HG03097 (cell line): Measurements from ENCODE around the gene PPP1R16B.

Source experiments
- ATAC-seq: cut with Tn5 transposase; IDR thresholded peaks from one replicate; pipeline ENCODE4 v1.9.1; 2021; ENCODE audit not compliant: unreplicated experiment, low FRiP score

PPP1R16B gene

DNA sequence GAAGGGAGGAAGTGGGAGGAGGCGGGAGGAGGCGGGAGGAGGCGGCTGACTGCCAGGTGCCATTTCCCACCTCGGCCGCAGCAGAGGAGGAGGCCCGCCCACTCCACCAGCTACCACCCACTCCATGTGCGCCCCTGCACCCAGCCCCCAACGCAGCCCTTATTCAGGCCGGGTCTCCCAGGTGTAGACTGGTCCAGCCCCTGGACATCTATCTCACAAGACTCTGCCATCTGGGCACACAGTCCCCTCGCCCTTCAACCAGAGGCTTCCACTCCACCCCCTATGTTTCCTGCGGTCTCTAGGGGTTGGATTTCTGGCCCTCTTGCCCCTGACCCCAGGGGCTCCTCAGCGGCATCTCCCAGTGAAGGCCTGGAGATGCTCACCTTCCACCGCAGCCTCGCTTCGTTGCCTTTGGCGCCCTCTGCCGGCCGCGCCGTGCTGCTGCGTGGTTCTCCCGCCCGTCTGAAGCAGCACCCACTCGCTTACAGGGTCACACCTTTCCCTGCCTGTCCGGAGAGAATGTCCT, 88.1 kb downstream of the PPP1R16B start:
- ATAC-seq: peak; percentile 54

DNA sequence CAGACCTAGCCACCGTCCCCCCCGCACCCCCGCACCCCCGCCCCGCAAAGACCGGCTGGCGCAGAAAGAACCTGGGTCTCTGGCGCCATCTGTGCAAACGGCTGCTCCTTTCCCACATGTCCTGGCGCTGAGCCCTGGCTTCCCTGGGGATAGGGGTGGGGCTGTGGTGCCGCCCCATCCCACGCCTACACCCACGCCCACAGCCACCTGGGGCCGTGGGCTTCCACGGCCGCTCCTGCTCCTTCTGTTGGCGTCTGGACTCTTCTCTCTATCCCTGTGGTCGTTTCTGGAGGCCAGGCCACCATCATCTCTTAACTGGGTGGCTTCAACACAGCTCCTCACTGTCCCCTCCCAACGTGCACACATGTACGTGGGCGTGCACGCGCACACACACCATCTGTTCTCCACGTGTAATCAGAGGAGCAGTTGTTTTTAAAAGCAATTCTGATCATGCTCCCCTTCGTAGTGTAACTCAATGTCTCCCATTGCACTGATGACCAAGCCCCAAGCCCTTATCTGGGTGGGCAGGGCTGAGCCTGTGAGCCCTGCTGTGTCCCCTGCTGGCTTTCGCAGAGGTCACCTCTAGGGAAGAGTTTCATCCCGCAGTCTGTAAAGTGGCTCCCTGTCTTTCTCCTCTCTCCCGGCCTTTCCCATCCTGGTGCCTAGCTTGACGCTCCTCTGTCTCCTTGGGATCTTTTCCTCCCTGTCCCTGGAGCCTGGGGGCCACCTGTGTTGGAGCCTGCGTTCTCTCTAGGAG, 88.8 kb downstream of the PPP1R16B start:
- ATAC-seq: no peak

DNA sequence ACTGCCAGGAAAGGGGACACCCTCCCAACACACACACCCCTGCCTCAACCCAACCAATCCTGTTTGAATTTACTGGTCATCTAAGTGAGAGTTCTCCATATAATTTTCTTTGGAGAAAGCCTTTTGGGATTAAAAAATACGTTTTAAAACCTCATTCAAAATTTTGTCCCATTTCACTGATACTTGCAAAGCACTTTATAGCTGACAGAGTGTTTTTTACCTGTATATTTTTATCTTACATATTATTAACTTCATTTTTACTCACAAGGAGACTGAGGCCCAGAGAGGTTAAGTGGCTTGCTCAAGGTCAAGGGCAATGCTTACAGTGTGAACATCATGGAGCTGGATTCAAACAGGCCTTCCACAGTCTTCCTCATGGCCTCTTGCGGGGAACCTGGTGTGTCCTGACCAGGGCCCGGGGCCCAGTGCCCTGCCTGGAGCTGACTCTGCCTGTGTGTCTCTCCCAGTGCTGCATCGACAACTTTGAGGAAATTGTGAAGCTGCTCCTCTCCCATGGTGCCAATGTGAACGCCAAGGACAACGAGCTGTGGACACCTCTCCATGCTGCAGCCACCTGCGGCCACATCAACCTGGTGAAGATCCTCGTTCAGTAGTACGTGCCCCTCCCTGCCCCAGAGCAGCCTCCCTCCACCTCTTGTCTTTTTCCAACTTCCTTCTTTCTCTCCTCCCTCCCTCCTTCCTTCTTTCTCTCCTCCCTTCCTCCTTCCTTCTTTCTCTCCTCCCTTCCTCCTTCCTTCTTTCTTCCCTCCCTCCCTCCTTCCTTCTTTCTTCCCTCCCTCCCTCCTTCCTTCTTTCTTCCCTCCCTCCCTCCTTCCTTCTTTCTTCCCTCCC, 89.8 kb downstream of the PPP1R16B start:
- no peak for ATAC-seq

DNA sequence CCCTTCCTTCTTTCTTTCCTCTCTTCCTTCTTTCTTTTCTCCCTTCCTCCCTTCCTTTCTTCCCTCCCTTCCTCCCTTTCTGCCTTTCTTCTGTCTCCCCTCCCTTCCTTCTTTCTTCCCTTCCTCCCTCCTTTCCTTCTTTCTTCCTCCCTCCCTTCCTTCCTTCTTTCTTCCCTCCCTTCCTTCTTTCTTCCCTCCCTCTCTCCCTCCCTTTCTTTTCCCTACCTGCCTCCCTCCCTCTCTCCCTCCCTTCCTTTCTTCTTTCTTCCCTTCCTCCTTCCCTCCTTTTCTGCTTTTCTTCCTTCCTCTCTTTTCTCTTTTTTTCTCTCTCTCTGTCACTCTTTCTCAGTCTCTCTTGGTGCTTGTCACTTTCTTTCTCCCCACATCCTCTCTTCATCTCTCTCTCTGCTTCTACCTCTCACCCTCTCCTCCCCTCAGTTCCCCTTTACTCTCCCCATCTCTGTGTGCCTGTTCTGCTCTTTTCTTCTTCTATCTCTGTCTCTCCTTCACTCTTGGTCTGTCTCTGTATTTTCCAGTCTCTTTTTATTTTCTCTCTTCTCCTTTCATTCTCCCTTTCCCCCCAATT, 90.6 kb downstream of the PPP1R16B start:
- no peak for ATAC-seq

DNA sequence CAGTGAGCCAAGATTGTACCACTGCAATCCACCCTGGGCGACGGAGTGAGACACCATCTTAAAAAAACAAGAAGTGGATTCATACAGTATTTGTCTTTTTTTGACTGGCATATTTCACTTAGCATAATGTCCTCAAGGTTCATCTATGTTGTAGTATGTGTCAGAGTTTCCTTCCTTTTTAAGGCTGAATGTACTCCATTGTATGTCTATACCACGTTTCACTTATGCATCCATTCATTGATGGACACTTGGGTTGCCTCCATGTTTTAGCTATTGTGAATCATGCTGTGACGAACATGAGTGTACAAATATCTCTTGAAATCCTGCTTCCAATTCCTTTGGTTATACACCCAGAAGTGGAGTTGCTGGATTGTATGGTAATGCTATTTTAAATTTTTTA, 91.8 kb downstream of the PPP1R16B start:
- no peak for ATAC-seq

DNA sequence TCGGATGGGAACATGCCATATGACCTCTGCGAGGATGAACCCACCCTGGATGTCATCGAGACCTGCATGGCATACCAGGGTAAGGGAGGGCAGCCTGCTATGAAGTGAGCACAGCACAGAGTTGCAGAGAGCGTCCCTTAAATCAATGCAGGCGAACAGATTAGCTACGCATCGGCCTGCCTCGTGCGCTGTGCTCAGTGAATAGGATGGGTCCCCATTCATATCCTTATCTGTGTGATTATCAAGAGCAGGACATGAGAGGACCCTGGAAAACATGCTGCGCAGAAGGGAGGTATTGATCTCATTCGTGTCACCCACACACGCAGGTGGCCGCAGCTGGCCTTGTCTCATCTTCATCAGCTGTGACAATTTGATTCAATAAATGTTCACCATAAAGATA, 95.1 kb downstream of the PPP1R16B start:
- no peak for ATAC-seq

DNA sequence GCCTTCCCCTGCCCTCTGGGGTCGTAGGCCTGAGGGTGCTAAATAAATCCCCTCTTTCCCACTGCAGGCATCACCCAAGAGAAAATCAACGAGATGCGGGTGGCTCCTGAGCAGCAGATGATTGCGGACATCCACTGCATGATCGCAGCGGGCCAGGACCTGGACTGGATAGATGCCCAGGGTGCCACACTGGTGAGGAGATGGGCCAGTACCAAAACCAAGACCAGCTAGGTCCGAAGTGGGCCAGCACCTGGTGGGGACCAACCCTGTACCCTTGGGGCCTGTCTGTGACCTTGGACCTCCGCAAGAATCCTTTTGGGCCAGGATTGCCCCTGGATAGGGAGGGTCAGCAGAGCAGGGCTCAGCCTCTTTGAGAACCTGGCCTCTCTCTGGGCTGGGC, 97.1 kb downstream of the PPP1R16B start:
- no peak for ATAC-seq

DNA sequence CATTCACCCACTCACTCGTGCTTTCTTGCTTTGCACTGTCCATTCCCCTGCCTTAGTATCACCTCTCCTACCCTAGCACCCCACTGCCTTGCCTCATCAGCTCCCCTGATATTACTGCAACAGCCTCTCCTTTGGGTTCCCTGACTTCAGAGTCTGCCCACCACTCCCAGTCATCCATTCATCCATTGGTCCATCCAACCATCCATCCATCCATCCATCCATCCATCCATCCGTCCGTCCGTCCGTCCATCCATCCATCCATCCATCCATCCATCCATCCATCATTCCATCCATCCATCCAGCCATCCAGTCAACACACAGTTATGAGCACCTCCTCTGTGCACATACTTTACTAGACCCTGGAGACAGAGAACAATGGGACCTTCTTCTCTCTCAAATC, 97.8 kb downstream of the PPP1R16B start:
- ATAC-seq: no peak

DNA sequence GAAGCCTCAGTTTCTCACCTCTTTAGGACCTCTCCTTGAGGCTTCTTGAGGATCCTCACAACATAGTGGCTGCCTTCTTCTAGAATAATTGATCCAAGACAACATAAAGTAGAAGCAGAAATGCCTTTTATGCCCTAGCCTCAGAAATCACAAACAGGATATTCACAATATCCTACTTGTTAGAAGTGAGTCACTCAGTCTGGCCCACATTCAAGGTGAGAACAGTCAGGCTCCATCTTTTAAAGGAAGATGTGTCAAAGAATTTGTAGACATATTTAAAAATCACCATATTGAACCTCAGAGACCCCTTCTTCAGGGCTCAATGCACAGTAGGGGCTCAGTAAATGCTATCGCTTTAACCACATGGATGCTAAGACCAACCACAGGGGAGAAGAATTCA, 99.9 kb downstream of the PPP1R16B start:
- ATAC-seq: no peak

DNA sequence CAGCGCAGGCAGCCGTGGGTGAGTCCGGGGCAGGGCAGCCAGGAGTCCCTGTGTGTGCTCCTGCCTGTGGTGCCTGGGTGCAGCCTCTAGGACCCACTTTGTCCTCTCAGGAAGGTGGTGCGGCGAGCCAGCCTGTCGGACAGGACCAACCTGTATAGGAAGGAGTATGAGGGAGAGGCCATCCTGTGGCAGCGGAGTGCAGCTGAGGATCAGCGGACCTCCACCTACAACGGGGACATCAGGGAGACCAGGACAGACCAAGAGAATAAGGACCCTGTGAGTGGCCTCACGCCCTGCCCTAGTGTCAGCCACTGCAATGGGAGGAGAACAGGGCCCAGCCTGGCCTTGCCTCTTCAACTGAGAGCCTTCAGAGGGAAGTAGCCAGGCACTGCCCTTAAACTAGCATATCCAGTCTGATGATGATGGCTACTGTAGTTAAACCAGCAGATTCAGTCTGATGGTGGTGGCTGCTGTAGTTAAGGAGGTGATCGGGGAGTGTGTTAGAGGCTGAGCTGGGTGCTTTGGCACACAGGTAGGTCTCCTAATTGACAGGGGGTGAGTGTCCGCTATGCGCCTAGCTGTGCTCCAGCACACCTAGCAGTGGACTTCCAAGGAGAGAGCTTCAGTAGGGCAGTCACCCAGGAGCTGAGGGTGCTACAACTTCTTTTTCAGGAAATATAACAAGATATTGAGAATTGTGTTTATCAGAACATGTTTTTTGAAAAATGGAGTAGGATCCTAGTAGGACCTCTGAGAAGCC, 102.6 kb downstream of the PPP1R16B start:
- no peak for ATAC-seq

DNA sequence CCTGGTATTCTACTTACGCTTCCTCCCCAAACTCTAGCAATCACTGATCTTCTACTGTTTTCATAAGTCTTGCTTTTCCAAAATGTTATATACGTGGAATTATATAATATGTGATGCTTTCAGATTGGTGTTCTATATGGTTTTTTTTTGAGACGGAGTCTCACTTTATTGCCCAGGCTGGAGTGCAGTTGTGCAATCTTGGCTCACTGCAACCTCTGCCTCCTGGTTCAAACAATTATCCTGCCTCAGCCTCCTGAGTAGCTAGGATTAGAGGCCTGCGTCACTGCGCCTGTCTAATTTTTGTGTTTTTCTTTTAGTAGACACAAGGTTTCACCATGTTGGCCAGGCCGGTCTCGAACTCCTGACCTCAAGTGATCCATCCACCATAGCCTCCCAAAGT, 109.9 kb downstream of the PPP1R16B start:
- no peak for ATAC-seq

DNA sequence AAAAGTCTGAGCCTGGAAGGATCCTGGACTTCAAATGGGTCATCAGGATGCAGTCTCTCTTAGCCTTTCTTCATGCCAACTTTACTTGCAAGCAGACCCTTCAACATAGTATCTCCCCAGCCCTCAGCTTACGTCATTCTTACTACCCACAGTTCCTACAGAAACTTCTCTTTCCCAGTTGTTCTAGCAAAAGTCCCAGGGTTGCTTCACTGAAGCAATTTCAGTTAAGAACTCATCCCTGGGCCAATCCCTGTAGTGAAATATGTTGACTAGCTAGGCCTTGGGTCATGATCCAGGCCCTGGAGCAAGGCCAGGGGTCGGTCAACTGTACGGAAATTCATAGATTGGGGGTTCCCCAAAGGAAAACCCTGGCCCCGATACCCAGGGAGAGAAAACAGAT, 112.2 kb downstream of the PPP1R16B start:
- ATAC-seq: no peak

DNA sequence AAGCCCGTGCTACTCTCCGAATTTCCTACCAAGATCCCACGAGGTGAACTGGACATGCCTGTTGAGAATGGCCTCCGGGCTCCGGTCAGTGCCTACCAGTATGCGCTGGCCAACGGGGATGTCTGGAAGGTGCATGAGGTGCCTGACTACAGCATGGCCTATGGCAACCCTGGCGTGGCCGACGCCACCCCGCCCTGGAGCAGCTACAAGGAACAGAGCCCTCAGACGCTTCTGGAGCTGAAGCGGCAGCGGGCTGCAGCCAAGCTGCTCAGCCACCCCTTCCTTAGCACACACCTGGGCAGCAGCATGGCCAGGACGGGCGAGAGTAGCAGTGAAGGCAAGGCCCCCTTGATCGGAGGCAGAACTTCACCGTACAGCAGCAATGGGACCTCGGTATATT, 112.7 kb downstream of the PPP1R16B start:
- ATAC-seq: no peak

DNA sequence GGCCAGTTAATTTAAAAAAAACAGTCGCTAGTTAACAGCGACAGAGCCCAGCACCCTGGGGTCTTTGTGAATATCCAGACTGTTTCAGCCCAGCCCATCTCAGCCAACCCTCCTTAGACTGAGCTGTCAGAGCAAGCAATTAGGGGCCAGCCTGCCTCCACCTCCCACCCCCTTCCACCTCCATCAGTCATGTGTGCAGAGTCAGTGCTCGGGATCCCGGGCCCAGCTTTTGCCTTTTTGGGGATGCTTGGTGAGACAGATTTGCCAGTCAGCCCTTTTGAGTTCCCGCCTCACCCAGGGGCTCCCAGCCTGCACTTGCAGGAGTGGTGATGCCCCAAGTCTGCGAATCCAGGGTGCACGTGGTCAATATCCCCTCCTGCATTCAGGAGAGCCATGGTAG, 114.2 kb downstream of the PPP1R16B start:
- no peak for ATAC-seq

DNA sequence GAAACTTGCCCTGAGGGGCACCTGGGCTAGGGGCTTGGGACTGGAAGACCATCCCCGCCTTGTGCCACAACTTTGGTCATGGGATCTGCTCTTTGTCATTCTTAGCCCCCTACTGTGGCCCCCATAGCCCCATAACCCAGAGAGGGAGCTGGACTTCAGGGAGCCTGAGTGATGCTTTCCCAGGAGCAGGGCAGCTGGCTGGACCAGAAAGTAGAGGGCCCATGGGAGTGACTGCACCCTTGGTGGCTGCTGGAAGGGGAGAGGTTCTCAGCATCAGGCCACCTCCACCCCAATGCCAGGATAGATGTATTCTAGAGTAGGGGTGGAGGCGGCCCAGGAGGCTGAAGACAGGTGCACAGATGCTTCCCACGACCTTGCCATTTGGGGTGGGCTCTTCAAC, 114.9 kb downstream of the PPP1R16B start:
- no peak for ATAC-seq

DNA sequence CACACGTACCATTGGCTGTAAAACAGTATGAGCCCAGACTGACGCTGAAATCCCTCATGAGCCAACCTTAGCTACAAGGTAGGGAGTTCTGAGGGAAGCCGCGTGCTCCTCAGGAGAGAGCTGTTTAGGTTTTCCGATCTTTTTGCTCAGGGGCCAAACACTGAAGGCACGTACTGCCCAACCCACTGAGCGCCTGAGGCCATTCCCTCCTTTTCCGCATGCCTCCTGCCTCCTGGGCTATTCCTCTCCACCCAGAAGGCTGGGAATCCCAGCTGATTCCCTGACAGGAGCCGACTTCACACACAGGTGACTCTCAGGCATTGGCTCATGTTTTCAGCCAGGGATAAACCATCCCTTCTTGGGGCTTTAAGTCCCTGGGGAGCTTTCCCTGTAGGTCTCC, 115.4 kb downstream of the PPP1R16B start:
- no peak for ATAC-seq

DNA sequence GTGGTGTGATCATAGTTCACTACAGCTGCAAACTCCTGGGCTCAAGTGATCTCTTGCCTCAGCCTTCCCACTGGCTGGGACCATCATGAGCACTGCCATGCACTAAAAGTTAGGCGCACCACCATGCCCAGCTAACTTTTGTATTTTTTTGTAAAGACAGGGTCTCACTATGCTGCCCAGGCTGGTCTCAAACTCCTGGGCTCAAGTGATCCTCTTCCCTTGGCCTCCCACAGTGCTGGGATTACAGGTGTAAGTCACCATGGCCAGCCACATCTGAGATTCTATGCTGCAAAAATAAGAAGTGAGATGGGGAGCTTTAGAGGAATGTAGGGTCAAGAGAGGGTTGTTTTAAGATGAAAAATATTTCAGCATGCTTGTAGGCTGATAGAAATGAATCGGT, 119.2 kb downstream of the PPP1R16B start:
- no peak for ATAC-seq

DNA sequence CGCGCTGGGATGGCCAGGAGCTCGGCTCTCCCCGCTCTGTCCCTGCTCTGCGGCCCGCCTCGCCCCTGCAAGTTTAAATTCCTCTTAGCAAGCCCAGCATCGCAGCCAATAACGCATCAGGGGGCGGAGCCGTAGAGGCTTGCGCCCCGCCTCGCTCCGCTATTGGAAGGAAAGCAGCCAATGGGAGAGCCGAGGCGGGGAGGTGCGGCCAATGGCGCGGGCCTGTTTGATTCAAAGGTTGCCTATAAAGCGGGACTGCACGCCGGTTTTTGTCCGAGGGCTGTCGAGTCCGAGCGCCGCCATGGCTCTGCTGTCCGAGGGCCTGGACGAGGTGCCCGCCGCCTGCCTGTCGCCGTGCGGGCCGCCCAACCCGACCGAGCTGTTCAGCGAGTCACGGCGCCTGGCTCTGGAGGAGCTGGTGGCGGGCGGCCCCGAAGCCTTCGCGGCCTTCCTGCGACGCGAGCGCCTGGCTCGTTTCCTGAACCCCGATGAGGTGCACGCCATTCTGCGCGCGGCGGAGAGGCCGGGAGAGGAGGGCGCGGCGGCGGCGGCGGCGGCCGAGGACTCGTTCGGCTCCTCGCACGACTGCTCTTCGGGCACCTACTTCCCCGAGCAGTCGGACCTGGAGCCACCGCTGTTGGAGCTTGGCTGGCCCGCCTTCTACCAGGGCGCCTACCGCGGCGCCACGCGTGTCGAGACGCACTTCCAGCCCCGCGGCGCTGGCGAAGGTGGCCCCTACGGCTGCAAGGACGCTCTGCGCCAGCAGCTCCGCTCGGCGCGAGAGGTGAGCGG, 120.8 kb downstream of the PPP1R16B start, which contains the start of gene FAM83D:
Gene FAM83D (plus strand): TSS at position 276 of the 792 bp plus-strand sequence. CDS start 26 bp downstream, at position 302.
- ATAC-seq: peak; percentile 87

DNA sequence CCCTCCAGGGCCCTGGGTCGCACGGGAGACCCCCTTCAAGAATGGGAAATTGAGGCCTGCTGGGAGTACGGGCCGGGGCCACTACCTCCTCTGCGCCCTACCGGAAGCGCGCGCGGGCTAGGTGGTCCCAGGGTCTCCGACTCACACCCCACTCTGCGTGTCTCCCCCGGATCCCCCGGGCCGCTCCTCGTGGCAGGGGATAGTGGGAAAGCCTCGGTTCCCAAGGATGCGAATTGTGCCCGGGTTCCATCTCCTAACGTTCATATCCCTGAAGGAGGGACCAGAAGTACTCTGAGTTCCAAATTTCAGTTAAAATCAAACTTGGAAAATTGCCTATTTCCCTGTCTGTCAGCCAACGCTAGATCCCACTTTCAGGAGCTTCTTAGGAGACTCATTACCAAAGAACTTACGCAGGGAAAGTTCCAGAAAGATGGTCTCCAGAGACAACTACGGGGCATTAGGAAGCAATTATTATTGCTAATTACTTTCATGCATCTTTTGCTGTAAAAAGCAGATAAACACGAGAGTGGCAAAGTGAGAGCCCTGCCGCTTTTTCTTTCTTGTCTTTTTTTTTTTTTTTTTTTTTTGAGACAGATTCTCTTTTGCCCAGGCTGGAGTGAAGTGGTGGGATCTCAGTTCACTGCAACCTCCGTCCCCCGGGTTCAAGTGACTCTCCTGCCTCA, 121.6 kb downstream of the PPP1R16B start:
- no peak for ATAC-seq
